Stomach (tissue), 9 donors: ENCODE data around the gene NTMT2. TPM values are rescaled to one million over a fixed set of nuclear protein-coding genes. Genes with fewer than 3 reads are reported as not detected.
A peak's percentile ranks its signal among the peaks of the same experiment; 100 is the strongest.

Experiments
- DNase-seq, 2 donors: peaks; one replicate each; pipeline versions ENCODE4 v3.0.0 to v3.0.0-alpha.2; 2013 to 2019
- H3K27ac ChIP-seq, 5 donors: fragments of 200-600 bp in 4 of 5; sonication (generic) in 4 of 5; one replicate each; pipeline ENCODE4 v1.5.1; 2013 to 2019; ENCODE audit warnings: mild to moderate bottlenecking in 1 of 5, moderate library complexity in 1 of 5
- H3K27me3 ChIP-seq, 3 donors: fragments of 200-600 bp; sonication (generic); one replicate each; pipeline ENCODE4 v1.5.1; 2017 to 2019; ENCODE audit warnings: mixed run types in 1 of 3
- H3K36me3 ChIP-seq, 4 donors: fragments of 200-600 bp; sonication (generic); 1 replicate in 3 of 4; 2 replicates in 1 of 4; pipeline ENCODE4 v1.5.1; 2016 to 2019
- H3K4me1 ChIP-seq, 4 donors: fragments of 200-600 bp; sonication (generic); one replicate each; pipeline ENCODE4 v1.5.1; 2016 to 2019
- H3K4me3 ChIP-seq, 4 donors: fragments of 200-600 bp; sonication (generic) in 3 of 4; one replicate each; pipeline ENCODE4 v1.5.1; 2016 to 2019; ENCODE audit warnings: mild to moderate bottlenecking in 1 of 4
- H3K9me3 ChIP-seq, 4 donors: fragments of 200-600 bp; sonication (generic); one replicate each; pipeline ENCODE4 v1.5.1; 2016 to 2019
- EP300 ChIP-seq: sonication (generic); formaldehyde crosslinking; IDR thresholded peaks from one replicate; pipeline ENCODE4 v1.6.1; 2017; ENCODE audit warnings: antibody characterized with exemption
- POLR2A ChIP-seq, 4 donors: fragments of 450-650 bp; IDR thresholded peaks; one replicate each; pipeline ENCODE4 v1.6.1; 2016; ENCODE audit warnings: antibody characterized with exemption in 4 of 4, control low read depth in 2 of 4, mild to moderate bottlenecking in 1 of 4, moderate library complexity in 1 of 4
- POLR2AphosphoS5 ChIP-seq, 3 donors: sonication (generic); formaldehyde crosslinking; IDR thresholded peaks; one replicate each; pipeline ENCODE4 v1.6.1; 2016; ENCODE audit warnings: antibody characterized with exemption in 3 of 3
- WGBS, 5 donors: extraction: QIAGEN DNeasy Blood & Tissue Kit in 3 of 5; methylation state at CpG; one replicate each; pipeline versions ENCODE4 v1.1.5 to v1.1.7; 2013 to 2018; 5-methylcytosine and 5-hydroxymethylcytosine counted together
- intact Hi-C: fragments of 100-400 bp; cut with DNase I; formaldehyde crosslinking; loops from one replicate; pipeline ENCODE4 v1.15.1; 2023; ENCODE audit warnings: low total_unique reads
- polyA plus RNA-seq, 3 donors: library from polyadenylated mRNA; stranded (reverse); fragments of 200-250 nt; gene quantifications; one replicate each; pipeline ENCODE4 v1.2.3, GENCODE V29; 2013
- small RNA-seq, 4 donors: library from RNA; depleted of rRNA; stranded (forward); fragments of <200 nt; gene quantifications; one replicate each; pipeline ENCODE3, GENCODE V24; 2016
- total RNA-seq, 5 donors: library from RNA; depleted of rRNA; stranded (reverse); fragments of >200 nt; gene quantifications; one replicate each; pipeline versions ENCODE4 v1.1.0 to v1.2.3, GENCODE V29; 2014 to 2016
- TF ChIP-seq, protein P1 (sequence below), 7 experiments: fragments of 450-650 bp in 4 of 7; fragments of 200-600 bp in 3 of 7; sonication (generic) in 3 of 7; IDR thresholded peaks; one replicate each; pipeline ENCODE4 v1.5.1; 2016 to 2019; ENCODE audit warnings: antibody characterized with exemption in 7 of 7, control low read depth in 2 of 7, mild to moderate bottlenecking in 1 of 7
- donor health status: healthy with polysubstance abuse.
- donor health status: Bipolar disorder and iron deficiency.
- donor health status: healthy.

NTMT2 gene
- total and polyA plus RNA-seq, 8 donors = not detected

DNA sequence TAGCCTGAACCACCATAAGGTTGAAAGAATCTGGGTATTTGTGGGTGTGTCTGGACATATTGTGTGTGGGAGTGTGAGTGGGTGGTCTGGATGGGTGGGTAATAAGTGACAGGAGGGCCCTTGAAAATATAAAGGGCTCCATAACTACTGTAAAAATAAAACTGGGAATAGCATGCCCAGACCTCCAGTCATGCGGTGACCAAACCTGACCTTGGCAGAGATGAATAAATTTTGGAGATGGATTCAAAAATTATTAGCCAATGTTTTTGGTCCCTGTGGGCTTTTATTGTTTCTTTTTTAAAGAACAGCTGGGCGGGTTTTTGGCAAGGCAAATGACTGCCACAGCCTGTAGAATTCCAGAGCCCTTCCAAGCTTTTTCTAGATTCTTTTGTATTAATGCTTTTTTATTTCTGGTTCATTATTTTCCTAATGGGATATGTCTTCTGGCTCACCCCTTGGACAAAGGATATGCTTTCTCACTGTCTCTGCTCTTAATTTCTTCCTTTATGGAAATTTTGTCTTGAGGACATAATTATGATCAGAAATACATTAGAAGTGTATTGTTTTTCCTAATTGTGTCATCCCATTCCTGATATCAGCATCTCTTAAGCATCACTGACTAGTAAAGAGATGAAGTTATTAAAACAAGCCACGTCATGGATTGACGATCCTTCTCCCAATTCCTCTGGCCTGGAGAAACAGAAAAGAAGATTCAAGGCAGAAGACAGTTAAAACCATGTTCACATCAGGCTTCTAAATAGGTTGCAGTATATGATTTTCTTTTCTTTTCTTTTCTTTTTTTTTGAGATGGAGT lies 69.5 kb downstream of the NTMT2 start:
- H3K4me1 ChIP-seq = no peaks in the 10 kb centered on the region
- peak in 1 of 2 donors; percentile 40 for DNase-seq
- H3K27ac ChIP-seq = no peak overlapping the region
- H3K36me3 ChIP-seq = no peaks in the 10 kb centered on the region
- no peak overlapping the region for H3K4me3 ChIP-seq
- H3K27me3 ChIP-seq = peaks cover 0 to 3% (median 0%) of the 10 kb centered on the region in 3 donors
- TF ChIP-seq POLR2AphosphoS5 (IDR thresholded peaks at IDR 0.05) (no peak), EP300 (no peak), POLR2A (IDR thresholded peaks at IDR 0.05) (no peak)
- TF ChIP-seq, protein P1, sequence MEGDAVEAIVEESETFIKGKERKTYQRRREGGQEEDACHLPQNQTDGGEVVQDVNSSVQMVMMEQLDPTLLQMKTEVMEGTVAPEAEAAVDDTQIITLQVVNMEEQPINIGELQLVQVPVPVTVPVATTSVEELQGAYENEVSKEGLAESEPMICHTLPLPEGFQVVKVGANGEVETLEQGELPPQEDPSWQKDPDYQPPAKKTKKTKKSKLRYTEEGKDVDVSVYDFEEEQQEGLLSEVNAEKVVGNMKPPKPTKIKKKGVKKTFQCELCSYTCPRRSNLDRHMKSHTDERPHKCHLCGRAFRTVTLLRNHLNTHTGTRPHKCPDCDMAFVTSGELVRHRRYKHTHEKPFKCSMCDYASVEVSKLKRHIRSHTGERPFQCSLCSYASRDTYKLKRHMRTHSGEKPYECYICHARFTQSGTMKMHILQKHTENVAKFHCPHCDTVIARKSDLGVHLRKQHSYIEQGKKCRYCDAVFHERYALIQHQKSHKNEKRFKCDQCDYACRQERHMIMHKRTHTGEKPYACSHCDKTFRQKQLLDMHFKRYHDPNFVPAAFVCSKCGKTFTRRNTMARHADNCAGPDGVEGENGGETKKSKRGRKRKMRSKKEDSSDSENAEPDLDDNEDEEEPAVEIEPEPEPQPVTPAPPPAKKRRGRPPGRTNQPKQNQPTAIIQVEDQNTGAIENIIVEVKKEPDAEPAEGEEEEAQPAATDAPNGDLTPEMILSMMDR (IDR thresholded peaks at IDR 0.05) = no peak
- WGBS, 5 donors = 60 to 75% (median 68%) methylated on average over 4 of the region's 4 CpGs
- no peaks in the 10 kb centered on the region for H3K9me3 ChIP-seq
- intact Hi-C loops = no loop called here

DNA sequence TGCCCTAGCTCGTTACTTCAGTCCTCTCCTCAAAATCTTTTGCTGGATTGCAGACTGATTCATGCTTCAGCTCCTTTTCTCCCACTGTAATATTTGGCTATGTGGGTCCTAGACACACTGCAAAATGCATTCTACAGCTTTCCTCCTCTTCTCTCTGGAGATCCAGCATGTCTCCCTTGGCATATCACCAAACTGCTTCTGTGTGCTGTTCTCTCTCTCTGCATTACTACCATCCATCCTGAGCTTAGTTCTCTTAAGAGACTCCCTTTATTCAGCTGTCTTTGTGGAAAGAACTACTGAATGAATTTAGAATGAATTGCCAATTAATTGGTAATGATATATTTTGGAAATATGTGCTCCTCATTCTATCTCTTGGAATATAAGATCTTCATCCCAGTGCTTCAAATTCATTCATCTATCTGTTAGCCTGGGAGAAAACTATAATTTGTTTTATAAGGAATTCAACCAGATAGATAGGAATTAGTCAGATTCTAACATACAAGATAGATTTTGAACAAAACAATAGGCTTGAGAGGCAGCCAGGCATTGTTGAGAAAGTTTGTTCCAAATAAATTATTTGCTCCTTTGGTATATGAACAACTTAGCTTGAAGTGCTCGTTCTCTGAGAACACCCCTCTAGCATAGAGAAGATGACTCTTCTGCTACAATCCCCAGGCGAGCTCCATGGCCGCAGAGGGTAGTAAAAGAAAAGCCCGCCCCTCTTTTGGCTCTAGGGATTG lies 71.9 kb downstream of the NTMT2 start:
- WGBS, 5 donors = 73 to 85% (median 77%) methylated on average over 5 of the region's 5 CpGs
- TF ChIP-seq EP300 (no peak), POLR2A (IDR thresholded peaks at IDR 0.05) (no peak), POLR2AphosphoS5 (IDR thresholded peaks at IDR 0.05) (no peak)
- TF ChIP-seq, protein P1 (IDR thresholded peaks at IDR 0.05) = no peak
- Histone ChIP-seq H3K9me3 (no peaks in the 10 kb centered on the region), H3K4me1 (peaks cover 0 to 8% (median 0%) of the 10 kb centered on the region in 4 donors), H3K27ac (no peak overlapping the region), H3K36me3 (no peaks in the 10 kb centered on the region), H3K4me3 (no peak overlapping the region), H3K27me3 (peaks cover 0 to 3% (median 0%) of the 10 kb centered on the region in 3 donors)
- DNase-seq = no peak
- intact Hi-C loops = no loop called here

DNA sequence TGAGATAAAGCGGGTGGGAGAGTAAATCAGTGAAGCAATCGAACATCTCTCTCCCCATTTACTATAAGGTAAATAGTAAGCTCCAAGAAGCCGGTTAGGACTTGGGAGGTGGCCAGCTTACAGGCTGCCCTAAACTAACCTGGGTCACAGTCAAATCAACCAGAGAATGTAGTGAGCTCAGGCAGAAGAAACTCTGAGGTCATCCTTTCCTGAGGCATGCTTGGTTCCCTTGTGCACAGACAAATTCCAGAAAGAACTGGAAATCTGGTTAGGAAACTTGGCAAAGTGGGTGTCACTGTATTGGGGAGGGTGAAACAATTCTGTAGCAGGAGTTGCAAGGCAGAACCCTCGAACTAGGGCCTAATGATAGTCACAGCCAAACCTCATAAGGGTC lies 72.5 kb downstream of the NTMT2 start:
- DNase-seq = no peak
- TF ChIP-seq, protein P1 (IDR thresholded peaks at IDR 0.05) = no peak
- TF ChIP-seq EP300 = no peak
- H3K27ac ChIP-seq = no peak overlapping the region
- no peak overlapping the region for H3K4me3 ChIP-seq
- H3K36me3 ChIP-seq = no peaks in the 10 kb centered on the region
- intact Hi-C loops = no loop called here
- WGBS, 5 donors = 50 to 67% (median 63%) methylated on average over 4 of the region's 4 CpGs
- H3K9me3 ChIP-seq = no peaks in the 10 kb centered on the region
- H3K27me3 ChIP-seq = peaks cover 0 to 3% (median 0%) of the 10 kb centered on the region in 3 donors
- H3K4me1 ChIP-seq = peaks cover 0 to 8% (median 0%) of the 10 kb centered on the region in 4 donors

Small RNA genes lying within 50 kb of the gene (small RNA-seq; reads per million reads assigned to genes)
- gene MIR3119-2 = 0 reads per million in 4 donors

Other genes with a start within 250 kb of the NTMT2 start
- gene KIFAP3, start 71.3 kb upstream of the NTMT2 start, total RNA-seq = 10 to 100 TPM in 4 of 5 donors, 1 to 10 TPM in 1; 9.7 to 40.9 (median 16.3) TPM
- 1 to 10 TPM; 6.3 to 7.5 (median 7.5) TPM for gene KIFAP3, start 71.3 kb upstream of the NTMT2 start, polyA plus RNA-seq